HuH-7.5 (cell line): Measurements from ENCODE around the gene FAM76B.

Experiments used
- DNase-seq: peaks from one replicate; pipeline ENCODE4 v3.0.0; 2011; ENCODE audit warnings: low spot score

Gene FAM76B

DNA sequence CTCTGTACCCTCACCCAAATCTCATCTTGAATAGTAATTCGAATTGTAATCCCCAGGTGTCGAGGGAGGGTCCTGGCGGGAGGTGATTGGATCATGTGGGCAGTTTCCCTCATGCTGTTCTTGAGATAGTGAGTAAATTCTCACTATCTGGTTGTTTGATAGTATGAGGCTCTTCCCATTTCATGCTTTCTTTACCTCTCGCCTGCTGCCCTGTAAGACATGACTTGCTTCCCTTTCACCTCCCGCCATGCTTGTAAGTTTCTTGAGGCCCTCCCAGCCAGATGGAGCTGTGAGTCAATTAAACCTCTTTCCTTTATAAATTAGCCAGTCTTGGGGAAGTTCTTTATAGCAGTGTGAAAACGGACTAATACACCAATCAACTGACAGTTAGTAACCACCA is 60.1 kb downstream of the FAM76B start:
- no peak for DNase-seq

DNA sequence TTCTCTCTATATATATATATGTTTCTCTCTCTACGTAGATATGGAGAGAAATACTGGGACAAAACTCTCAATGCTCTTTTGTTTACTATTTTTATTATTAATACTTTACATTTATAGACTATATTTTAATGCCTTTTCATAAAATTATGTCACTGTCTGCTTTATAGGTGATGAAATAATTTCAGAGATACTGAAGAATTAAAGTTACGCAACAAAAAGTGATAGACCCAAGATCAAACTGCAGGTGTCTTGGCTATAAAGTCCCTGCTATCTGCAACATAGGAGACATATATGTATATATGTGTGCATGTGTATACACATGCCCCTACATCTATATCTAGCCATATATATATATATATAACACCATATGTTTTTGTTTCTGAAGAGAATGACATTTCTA is 60.8 kb downstream of the FAM76B start:
- no peak for DNase-seq

DNA sequence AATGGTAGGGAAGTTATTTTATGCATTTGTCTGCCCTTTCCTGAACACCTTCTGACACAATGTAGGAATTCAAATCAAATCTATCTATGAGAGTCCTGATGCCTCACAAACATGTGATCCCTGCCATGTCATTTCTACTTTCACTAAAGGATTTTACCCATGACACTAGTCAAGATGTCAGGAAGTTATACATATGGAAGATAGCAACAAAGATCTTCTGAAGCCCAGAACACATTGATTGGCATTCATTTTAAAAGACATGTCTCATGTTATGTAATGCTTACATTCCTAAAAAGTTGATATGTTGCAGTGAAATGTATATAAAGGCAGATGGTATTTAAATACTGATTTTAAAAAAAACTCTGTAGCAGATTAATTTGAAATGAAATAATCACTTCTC is 61.5 kb downstream of the FAM76B start:
- DNase-seq = no peak

DNA sequence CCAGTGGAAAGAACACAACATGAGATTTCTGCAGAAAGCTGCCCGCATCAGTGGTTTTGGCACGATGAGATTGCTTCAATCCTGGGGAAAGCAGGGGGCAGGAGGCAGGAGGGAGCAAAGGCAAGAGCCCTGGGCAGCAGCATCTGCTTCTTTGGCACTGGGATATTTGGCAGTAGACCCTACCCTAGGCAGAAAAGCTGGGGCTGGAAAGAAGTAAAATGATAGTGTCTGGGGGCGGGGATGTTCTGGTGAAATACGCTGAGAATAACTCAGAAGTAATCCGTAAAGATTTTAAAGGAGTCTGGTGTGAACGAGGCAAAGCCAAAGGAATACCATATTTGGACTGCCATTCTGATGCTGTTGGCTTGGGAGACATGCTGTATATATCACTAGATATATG is 62.0 kb downstream of the FAM76B start:
- no peak for DNase-seq

DNA sequence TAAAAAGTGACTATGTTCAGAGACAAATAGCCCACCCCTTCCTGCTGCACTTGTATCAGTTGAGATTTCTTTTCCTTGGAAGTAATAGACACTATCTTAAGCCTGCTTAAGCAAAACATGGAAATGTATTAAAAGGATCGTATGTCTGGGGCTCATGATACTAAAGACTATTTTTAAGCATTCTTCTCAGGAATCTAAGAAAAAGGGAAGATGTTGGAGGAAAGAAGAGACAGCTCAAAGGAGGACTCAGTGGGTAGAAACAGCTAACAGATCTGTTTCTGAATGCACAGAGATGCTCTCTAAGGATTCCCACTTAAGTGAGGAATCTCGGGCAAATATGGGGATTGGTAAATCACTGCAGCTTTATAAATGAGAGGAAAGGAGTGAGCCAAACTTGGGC is 62.5 kb downstream of the FAM76B start:
- DNase-seq = no peak

DNA sequence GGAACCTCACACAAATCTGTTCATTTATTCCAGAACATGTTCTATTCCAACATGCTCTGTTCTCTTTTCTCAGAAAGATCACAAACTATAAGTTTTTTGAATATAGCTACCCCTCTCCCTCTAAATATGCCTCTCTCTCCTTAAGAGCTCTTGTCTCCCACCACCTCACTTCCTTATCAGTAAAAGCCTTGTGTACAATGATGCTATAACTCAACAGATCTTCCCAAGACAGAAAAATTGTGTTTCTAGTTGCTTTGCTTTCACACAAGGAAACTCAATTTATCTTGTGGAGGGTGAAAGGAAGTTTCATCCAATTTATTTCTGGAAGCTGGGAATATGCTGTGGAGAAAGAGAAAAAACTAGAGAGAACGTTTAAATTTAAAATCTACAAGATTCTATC is 64.4 kb downstream of the FAM76B start:
- DNase-seq = no peak

DNA sequence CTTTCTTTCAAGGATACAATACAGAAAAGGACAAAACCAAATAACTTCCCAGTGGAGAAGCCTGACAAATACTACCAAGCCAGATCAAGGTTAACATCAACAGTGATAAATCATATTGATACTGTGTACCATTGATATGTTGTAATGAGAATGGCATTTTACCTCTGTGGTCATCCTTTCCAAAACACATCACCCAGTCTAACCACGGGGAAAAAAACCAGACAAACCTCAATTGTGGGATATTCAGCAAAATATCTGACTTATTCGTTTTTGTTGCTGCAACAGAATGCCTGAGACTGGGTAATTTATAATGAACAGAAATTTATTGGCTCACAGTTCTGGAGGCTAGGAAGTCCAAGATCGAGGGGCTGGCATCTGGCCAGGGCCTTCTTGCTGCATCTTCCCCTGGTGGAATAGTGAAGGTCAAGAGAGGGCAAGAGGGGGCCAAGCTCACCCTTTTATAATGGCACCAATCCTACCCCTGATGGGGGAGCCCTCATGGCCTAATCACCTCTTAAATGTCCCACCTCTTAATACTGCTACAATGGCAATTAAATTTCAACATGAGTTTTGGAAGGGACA is 66.1 kb downstream of the FAM76B start:
- no peak for DNase-seq

DNA sequence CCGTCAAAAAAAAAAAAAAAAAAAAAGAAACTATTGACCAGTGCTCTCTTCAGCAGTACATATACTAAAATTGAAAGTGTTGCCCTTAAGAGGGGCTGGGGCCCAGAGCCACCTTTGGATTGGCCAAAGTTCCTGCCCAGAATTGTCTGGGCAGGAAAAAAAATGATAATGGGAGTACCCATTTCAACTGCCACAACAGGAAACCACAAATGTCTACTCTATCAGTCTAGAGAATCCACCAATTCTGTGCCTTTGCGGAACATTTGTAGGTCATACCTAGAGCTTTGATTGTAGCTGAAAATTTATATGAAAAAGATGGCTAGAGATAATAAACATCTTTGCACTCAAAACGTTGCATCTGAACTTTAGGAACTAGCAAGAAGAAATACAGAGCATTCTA is 69.4 kb downstream of the FAM76B start:
- DNase-seq = no peak
